HCT116 (cell line): Measurements from ENCODE around the gene SNUPN. TPM values are rescaled to one million over a fixed set of nuclear protein-coding genes. Genes with fewer than 3 reads are reported as not detected.

Experiments used
- ATAC-seq: fragments of 200-7000 bp; cut with Tn5 transposase; 2 replicates; pipeline ENCODE4 v1.9.1; 2020; ENCODE audit warnings: mild to moderate bottlenecking, moderate library complexity
- BruUV-seq: library from RNA; stranded (reverse); fragments of 400-500 nt; replicated peaks from 2 replicates; lab custom pipeline; 2021; lab: Mats Ljungman, UMichigan
- CTCF ChIA-PET: fragments of 300-600 bp; sonication (Branson Sonifier 250); formaldehyde crosslinking; loops from one replicate; lab custom pipeline; 2021; ENCODE audit warnings: antibody characterized with exemption; lab: Charles Lee
- POLR2A ChIA-PET: fragments of 300-600, 350-600 bp; sonication (Branson Sonifier 250); formaldehyde crosslinking; loops from one replicate; lab custom pipeline; 2021; ENCODE audit warnings: antibody characterized with exemption; lab: Charles Lee
- RAD21 ChIA-PET, 2 experiments: fragments of 300-600 bp; sonication (Branson Sonifier 250); formaldehyde crosslinking; loops; one replicate each; lab custom pipeline; 2023; ENCODE audit warnings: low total read pairs in 2 of 2; ENCODE audit not compliant: uncharacterized antibody in 2 of 2, unreplicated experiment in 2 of 2, low non-redundant PET in 1 of 2; lab: Charles Lee
- DNase-seq: peaks from one replicate; pipeline ENCODE4 v3.0.0-alpha.2; 2010; ENCODE audit warnings: low read depth, low spot score
- H2AFZ ChIP-seq: fragments of 200-600 bp; shearing (Covaris generic), sonication (generic); 2 replicates; pipeline ENCODE4 v1.6.1; 2017; ENCODE audit warnings: low read depth, mixed run types, mixed read lengths, antibody characterized with exemption, low read length; ENCODE audit not compliant: poor library complexity, severe bottlenecking
- H3K27ac ChIP-seq: 2 replicates; pipeline ENCODE4 v1.5.1; 2012; ENCODE audit warnings: low read depth, low read length
- H3K27me3 ChIP-seq: fragments of 200-600 bp; sonication (generic); 2 replicates; pipeline ENCODE4 v1.6.1; 2016; ENCODE audit warnings: mixed run types, low read length, mixed read lengths; ENCODE audit not compliant: insufficient read depth
- H3K36me3 ChIP-seq, 2 experiments: fragments of 200-500 bp in 1 of 2; fragments of 200-600 bp in 1 of 2; sonication (Bioruptor generic) in 1 of 2; sonication (generic) in 1 of 2; 2 replicates each; pipeline versions ENCODE4 v1.5.1 to v1.6.1; 2014 to 2016; ENCODE audit warnings: low read length in 2 of 2, inconsistent platforms in 1 of 2, mixed read lengths in 1 of 2, mixed run types in 1 of 2; ENCODE audit not compliant: insufficient read depth in 2 of 2, control insufficient read depth in 1 of 2
- H3K4me1 ChIP-seq, 2 experiments: fragments of 200-600 bp in 1 of 2; sonication (generic) in 1 of 2; 2 replicates each; pipeline versions ENCODE4 v1.5.1 to v1.6.1; 2012 to 2017; ENCODE audit warnings: low read length in 2 of 2, inconsistent platforms in 1 of 2, mild to moderate bottlenecking in 1 of 2, mixed read lengths in 1 of 2, mixed run types in 1 of 2, moderate library complexity in 1 of 2; ENCODE audit not compliant: insufficient read depth in 2 of 2, control insufficient read depth in 1 of 2
- H3K4me2 ChIP-seq: fragments of 200-600 bp; sonication (generic); 2 replicates; pipeline ENCODE4 v1.6.1; 2017; ENCODE audit warnings: mixed run types, low read length, mixed read lengths
- H3K4me3 ChIP-seq, 2 experiments: fragments of 200-600 bp in 1 of 2; sonication (generic) in 1 of 2; replicated peaks in 1 of 2; 2 replicates each; pipeline ENCODE4 v1.5.1; 2011 to 2016; ENCODE audit warnings: low read length in 2 of 2, control low read depth in 1 of 2, low read depth in 1 of 2, mild to moderate bottlenecking in 1 of 2, mixed read lengths in 1 of 2, mixed run types in 1 of 2
- H3K79me2 ChIP-seq: fragments of 200-600 bp; sonication (generic); 2 replicates; pipeline ENCODE4 v1.6.1; 2017; ENCODE audit warnings: mild to moderate bottlenecking, mixed run types, low read length, moderate library complexity, mixed read lengths; ENCODE audit not compliant: insufficient read depth
- H3K9ac ChIP-seq: fragments of 200-600 bp; sonication (generic); 2 replicates; pipeline ENCODE4 v1.6.1; 2016; ENCODE audit warnings: low read length, mixed read lengths
- H3K9me2 ChIP-seq: fragments of 200-600 bp; sonication (generic), shearing (Covaris generic); 2 replicates; pipeline ENCODE4 v1.6.1; 2017; ENCODE audit warnings: mixed run types, mild to moderate bottlenecking, moderate library complexity; ENCODE audit not compliant: insufficient read depth
- H3K9me3 ChIP-seq, 2 experiments: fragments of 200-500 bp in 1 of 2; fragments of 200-600 bp in 1 of 2; sonication (Bioruptor generic) in 1 of 2; sonication (generic) in 1 of 2; 2 replicates each; pipeline ENCODE4 v1.6.1; 2014 to 2017; ENCODE audit warnings: low read length in 2 of 2, mixed read lengths in 2 of 2, inconsistent platforms in 1 of 2, low read depth in 1 of 2, mild to moderate bottlenecking in 1 of 2, mixed run types in 1 of 2, moderate library complexity in 1 of 2; ENCODE audit not compliant: control insufficient read depth in 1 of 2, insufficient read depth in 1 of 2
- H4K20me1 ChIP-seq: fragments of 200-600 bp; sonication (generic), shearing (Covaris generic); 2 replicates; pipeline ENCODE4 v1.6.1; 2017; ENCODE audit warnings: mixed run types, mild to moderate bottlenecking, moderate library complexity; ENCODE audit not compliant: insufficient read depth
- CBX3 ChIP-seq: IDR thresholded peaks from 2 replicates; pipeline ENCODE4 v1.6.1; 2012; ENCODE audit warnings: low read depth
- CEBPB ChIP-seq: IDR thresholded peaks from 2 replicates; pipeline ENCODE4 v1.6.1; 2012; ENCODE audit warnings: low read depth
- EGR1 ChIP-seq: IDR thresholded peaks from 2 replicates; pipeline ENCODE4 v1.6.1; 2012; ENCODE audit warnings: low read depth
- ELF1 ChIP-seq: IDR thresholded peaks from 2 replicates; pipeline ENCODE4 v1.6.1; 2012; ENCODE audit warnings: low read depth, borderline replicate concordance
- EZH2phosphoT487 ChIP-seq: fragments of 200-600 bp; IDR thresholded peaks from 2 replicates; pipeline ENCODE4 v1.6.1; 2018; ENCODE audit warnings: antibody characterized with exemption, borderline replicate concordance
- FOSL1 ChIP-seq: IDR thresholded peaks from 2 replicates; pipeline ENCODE4 v1.6.1; 2012; ENCODE audit warnings: low read depth
- JUND ChIP-seq: IDR thresholded peaks from 2 replicates; pipeline ENCODE4 v1.6.1; 2012
- POLR2A ChIP-seq: IDR thresholded peaks from 2 replicates; pipeline ENCODE4 v1.7.0; 2011; ENCODE audit warnings: borderline replicate concordance; ENCODE audit not compliant: insufficient read depth, insufficient read length; ENCODE audit errors: extremely low read depth
- POLR2AphosphoS5 ChIP-seq: IDR thresholded peaks from 2 replicates; pipeline ENCODE4 v1.6.1; 2011; ENCODE audit warnings: mild to moderate bottlenecking, low read depth, low read length, moderate library complexity
- SIN3A ChIP-seq: IDR thresholded peaks from 2 replicates; pipeline ENCODE4 v1.6.1; 2012; ENCODE audit warnings: low read depth
- SRF ChIP-seq: IDR thresholded peaks from 2 replicates; pipeline ENCODE4 v1.6.1; 2012; ENCODE audit warnings: low read depth
- YY1 ChIP-seq: IDR thresholded peaks from 2 replicates; pipeline ENCODE4 v1.6.1; 2011; ENCODE audit warnings: low read length, low read depth, moderate library complexity, mild to moderate bottlenecking; ENCODE audit not compliant: insufficient replicate concordance; ENCODE audit errors: extremely low read depth
- ZFX ChIP-seq: fragments of 450-650 bp; IDR thresholded peaks from 2 replicates; pipeline ENCODE4 v1.6.1; 2017
- intact Hi-C: fragments of 100-400 bp; cut with micrococcal nuclease; formaldehyde crosslinking; loops from 2 replicates; pipeline ENCODE4 v1.10.0; 2022
- total RNA-seq: library from RNA; stranded (reverse); gene quantifications from one replicate; pipeline ENCODE4 v1.2.1, GENCODE V29; 2021; ENCODE audit not compliant: unreplicated experiment
- TF ChIP-seq, protein P1 (sequence below): IDR thresholded peaks from 2 replicates; pipeline ENCODE4 v1.6.1; 2012
- TF ChIP-seq, protein P2 (sequence below), 3 experiments: fragments of 200-600 bp in 1 of 3; sonication (generic) in 1 of 3; IDR thresholded peaks in 2 of 3; conservative IDR thresholded peaks in 1 of 3; 2 replicates each; pipeline ENCODE4 v1.5.1; 2012 to 2017; ENCODE audit warnings: low read depth in 2 of 3, low read length in 2 of 3, antibody characterized with exemption in 1 of 3, borderline replicate concordance in 1 of 3, control low read depth in 1 of 3, mild to moderate bottlenecking in 1 of 3, mixed read lengths in 1 of 3, mixed run types in 1 of 3, moderate library complexity in 1 of 3; ENCODE audit not compliant: insufficient read depth in 1 of 3

The SNUPN gene
- total RNA-seq, 1 experiment from 2014 or later, result 29.8 TPM

DNA sequence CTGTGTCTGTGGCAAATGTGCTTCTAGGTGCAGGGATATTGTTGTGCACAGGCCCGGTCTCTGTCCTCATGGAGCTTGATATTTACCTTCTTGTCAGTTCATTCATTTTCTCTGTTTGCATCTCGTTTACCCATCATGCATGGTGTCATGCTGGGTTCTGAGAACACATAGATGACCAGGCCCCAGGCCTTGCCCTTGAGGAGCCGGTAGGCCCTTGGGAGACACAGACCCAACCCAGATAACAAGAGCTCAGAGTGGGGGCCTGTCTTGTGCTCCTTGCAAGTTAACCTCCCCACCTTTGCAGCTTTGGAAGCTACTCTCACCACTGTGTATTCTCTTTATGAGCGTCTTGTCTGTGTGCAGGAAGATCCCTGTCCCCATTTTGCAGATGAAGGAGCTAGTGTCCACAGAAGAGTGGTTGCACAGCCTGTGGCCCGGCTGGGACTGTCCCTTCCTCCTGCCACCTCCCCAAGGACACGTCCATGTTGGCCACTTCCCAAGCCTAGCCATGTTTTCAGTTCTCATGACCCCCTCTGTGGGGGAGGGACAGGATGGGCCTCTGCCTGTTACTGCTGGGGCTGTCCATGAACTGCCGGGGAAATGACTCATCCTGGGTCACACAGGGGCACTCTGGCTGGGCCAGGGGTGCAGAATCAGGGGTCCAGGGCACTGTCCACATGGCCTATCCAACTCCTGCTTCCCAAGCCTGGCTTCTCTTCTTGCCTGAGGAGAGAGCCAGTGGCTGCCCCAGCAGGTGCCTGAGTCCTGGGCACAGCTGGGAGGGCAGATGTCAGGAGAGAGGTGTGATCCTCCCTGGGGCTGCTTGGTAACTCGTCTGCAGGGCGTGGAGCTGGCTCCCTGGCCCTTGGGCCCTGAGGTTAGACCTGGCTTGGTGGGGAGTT, 25.6 kb upstream of the SNUPN start:
- no TSS peak for BruUV-seq
- TF ChIP-seq JUND, result 0 out of 2 replicates have a peak, but pooled peaks have one; percentile 15
- TF ChIP-seq EZH2phosphoT487, result no peak
- TF ChIP-seq, protein P1, sequence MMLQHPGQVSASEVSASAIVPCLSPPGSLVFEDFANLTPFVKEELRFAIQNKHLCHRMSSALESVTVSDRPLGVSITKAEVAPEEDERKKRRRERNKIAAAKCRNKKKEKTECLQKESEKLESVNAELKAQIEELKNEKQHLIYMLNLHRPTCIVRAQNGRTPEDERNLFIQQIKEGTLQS, result no peak
- no peak for DNase-seq
- Histone ChIP-seq H3K4me3 (peak overlapping the region in 1 of 2 experiments; percentile 32; a peak in 2 of 4 replicates), H3K4me1 (peaks cover 22 to 55% of the 10 kb centered on the region in 2 experiments), H3K79me2 (peaks cover 45% of the 10 kb centered on the region), H3K27ac (peak overlapping the region; percentile 32; the same call in 1 of the 2 replicates), H3K9ac (peak overlapping the region; percentile 40), H3K9me2 (no peaks in the 10 kb centered on the region), H3K4me2 (peak overlapping the region; percentile 70), H3K36me3 (peaks cover 0 to 12% of the 10 kb centered on the region in 2 experiments; a peak in 1 of 4 replicates), H3K9me3 (no peaks in the 10 kb centered on the region), H2AFZ (no peak overlapping the region), H4K20me1 (no peaks in the 10 kb centered on the region), H3K27me3 (no peaks in the 10 kb centered on the region)
- ChIA-PET CTCF (interaction anchor here (0.9 to 1.6 kb wide), 2 partner anchors 35 to 197 kb away, joined by 4 to 5 read pairs; no protein-coding TSS in a partner anchor), POLR2A (interaction anchor here (0.6 to 0.9 kb wide), 2 partner anchors 9 to 19 kb away, joined by 4 to 6 read pairs; no protein-coding TSS in a partner anchor), RAD21 (no interaction called here)
- no peak for ATAC-seq
- intact Hi-C loops, result no loop called here

DNA sequence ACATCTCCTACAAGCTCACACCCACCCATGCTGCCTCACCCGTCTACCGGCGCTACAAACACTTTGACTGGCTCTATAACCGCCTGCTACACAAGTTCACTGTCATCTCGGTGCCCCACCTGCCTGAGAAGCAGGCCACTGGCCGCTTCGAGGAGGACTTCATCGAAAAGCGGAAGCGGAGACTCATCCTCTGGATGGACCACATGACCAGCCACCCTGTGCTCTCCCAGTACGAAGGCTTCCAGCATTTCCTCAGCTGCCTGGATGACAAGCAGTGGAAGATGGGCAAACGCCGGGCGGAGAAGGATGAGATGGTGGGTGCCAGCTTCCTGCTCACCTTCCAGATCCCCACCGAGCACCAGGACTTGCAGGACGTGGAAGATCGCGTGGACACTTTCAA, 24.3 kb upstream of the SNUPN start:
- Histone ChIP-seq H3K27ac (peak overlapping the region; percentile 3; the same call in 1 of the 2 replicates), H3K4me2 (peak overlapping the region; percentile 70; the same call in 1 of the 2 replicates), H4K20me1 (no peaks in the 10 kb centered on the region), H3K27me3 (no peaks in the 10 kb centered on the region), H3K9me3 (no peaks in the 10 kb centered on the region), H3K9me2 (no peaks in the 10 kb centered on the region), H2AFZ (no peak overlapping the region), H3K4me3 (no peak overlapping the region), H3K36me3 (peaks cover 0 to 12% of the 10 kb centered on the region in 2 experiments; a peak in 1 of 4 replicates), H3K9ac (no peak overlapping the region), H3K4me1 (peaks cover 22 to 58% of the 10 kb centered on the region in 2 experiments), H3K79me2 (peaks cover 43% of the 10 kb centered on the region)
- POLR2A ChIA-PET, result no interaction called here
- BruUV-seq, result no TSS peak
- no peak for ATAC-seq
- intact Hi-C loops, result no loop called here
- DNase-seq, result no peak
- CTCF ChIA-PET, result no interaction called here
- RAD21 ChIA-PET, result no interaction called here
- no peak for TF ChIP-seq YY1
- no peak for TF ChIP-seq CBX3
- no peak for TF ChIP-seq CEBPB
- TF ChIP-seq EGR1, result no peak
- TF ChIP-seq JUND, result no peak
- TF ChIP-seq SRF, result no peak
- no peak for TF ChIP-seq SIN3A
- TF ChIP-seq ELF1, result no peak
- no peak for TF ChIP-seq FOSL1
- TF ChIP-seq ZFX, result no peak
- TF ChIP-seq POLR2A, result no peak
- TF ChIP-seq, protein P2, sequence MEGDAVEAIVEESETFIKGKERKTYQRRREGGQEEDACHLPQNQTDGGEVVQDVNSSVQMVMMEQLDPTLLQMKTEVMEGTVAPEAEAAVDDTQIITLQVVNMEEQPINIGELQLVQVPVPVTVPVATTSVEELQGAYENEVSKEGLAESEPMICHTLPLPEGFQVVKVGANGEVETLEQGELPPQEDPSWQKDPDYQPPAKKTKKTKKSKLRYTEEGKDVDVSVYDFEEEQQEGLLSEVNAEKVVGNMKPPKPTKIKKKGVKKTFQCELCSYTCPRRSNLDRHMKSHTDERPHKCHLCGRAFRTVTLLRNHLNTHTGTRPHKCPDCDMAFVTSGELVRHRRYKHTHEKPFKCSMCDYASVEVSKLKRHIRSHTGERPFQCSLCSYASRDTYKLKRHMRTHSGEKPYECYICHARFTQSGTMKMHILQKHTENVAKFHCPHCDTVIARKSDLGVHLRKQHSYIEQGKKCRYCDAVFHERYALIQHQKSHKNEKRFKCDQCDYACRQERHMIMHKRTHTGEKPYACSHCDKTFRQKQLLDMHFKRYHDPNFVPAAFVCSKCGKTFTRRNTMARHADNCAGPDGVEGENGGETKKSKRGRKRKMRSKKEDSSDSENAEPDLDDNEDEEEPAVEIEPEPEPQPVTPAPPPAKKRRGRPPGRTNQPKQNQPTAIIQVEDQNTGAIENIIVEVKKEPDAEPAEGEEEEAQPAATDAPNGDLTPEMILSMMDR (IDR thresholded peaks at IDR 0.05 in 2 of 3, conservative IDR thresholded peaks at IDR 0.05 in 1 of 3; ENCODE audit: borderline replicate concordance in 1 of 3, insufficient read depth in 1 of 3, low read depth in 2 of 3, low read length in 2 of 3), result no peak
- no peak for TF ChIP-seq POLR2AphosphoS5
